ENCODE measurements around the gene MUSK.

DNA sequence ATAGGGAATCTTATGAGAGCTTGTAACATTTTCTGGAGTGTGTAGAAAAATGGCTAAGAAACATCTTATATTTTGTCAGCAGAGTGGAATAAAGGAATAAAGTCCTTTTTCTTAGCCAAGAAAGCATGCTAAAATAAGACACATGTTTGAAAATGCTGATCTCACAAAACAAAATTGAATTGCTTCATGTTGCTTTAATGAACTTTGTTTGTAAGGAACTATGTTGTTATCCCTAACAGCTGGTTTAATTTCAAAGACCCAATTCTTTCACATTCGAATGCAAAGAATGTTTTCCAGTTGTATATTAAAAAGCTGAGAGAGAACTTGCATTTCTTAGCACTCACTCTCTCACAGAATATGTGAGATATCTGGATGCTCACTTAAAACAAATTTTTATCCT lies 107.6 kb downstream of the MUSK start:
- no peak for TF ChIP-seq POLR2AphosphoS5 (IDR thresholded peaks at IDR 0.05)
- TF ChIP-seq POLR2A (IDR thresholded peaks at IDR 0.05; ENCODE audit: low read depth), result no peak
- TF ChIP-seq, protein P1, sequence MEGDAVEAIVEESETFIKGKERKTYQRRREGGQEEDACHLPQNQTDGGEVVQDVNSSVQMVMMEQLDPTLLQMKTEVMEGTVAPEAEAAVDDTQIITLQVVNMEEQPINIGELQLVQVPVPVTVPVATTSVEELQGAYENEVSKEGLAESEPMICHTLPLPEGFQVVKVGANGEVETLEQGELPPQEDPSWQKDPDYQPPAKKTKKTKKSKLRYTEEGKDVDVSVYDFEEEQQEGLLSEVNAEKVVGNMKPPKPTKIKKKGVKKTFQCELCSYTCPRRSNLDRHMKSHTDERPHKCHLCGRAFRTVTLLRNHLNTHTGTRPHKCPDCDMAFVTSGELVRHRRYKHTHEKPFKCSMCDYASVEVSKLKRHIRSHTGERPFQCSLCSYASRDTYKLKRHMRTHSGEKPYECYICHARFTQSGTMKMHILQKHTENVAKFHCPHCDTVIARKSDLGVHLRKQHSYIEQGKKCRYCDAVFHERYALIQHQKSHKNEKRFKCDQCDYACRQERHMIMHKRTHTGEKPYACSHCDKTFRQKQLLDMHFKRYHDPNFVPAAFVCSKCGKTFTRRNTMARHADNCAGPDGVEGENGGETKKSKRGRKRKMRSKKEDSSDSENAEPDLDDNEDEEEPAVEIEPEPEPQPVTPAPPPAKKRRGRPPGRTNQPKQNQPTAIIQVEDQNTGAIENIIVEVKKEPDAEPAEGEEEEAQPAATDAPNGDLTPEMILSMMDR (IDR thresholded peaks at IDR 0.05), result no peak
- no peak for TF ChIP-seq EP300 (IDR thresholded peaks at IDR 0.05)

Measured in esophagus muscularis mucosa (tissue), 4 donors.